C4-2B (cell line): Measurements from ENCODE around the gene RALGAPA2.

ENCODE experiments used
- CTCF ChIP-seq: fragments of 450-650 bp; conservative IDR thresholded peaks from 2 replicates; pipeline ENCODE4 v1.5.1; 2017; ENCODE audit warnings: mild to moderate bottlenecking
- ZFX ChIP-seq: fragments of 450-650 bp; IDR thresholded peaks from 2 replicates; pipeline ENCODE4 v1.6.1; 2017

GRCh38 chr20:20549267-20549612 lies 163.2 kb downstream of the RALGAPA2 start:
- TF ChIP-seq CTCF (no peak), ZFX (no peak)
